GM18517 (cell line): ENCODE data around the gene CLCA4.

Experiments
- ATAC-seq: cut with Tn5 transposase; IDR thresholded peaks from one replicate; pipeline ENCODE4 v1.9.1; 2021; ENCODE audit warnings: mild to moderate bottlenecking, moderate library complexity; ENCODE audit not compliant: unreplicated experiment

CLCA4 gene

DNA sequence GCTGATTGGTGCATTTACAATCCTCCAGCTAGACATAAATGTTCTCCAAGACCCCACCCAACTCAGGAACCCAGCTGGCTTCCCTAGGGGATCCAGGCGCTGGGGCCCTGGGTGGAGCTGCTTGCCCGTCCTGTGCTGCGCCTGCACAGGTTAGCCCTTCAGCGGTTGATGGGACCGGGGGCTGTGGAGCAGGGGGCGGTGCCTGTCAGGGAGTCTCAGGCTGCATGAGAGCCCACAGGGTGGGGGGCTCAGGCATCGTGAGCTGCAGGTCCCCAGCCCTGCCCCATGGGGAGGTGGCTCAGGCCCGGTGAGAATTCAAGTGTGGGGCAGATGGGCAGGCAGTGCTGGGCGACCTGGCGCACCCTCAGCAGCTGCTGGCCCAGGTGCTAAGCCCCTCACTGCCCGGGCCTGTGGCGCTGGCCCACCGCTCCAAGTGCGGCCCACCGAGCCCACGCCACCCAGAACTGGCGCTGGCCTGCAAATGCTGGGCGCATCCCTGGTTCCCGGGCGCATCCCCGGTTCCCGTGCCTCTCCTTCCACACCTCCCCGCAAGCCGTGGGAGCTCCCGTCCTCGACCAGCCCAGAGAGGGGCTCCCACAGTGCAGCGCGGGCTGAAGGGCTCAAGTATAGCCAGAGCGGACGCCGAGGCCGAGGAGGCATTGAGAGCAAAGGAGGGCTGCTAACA, 23.1 kb upstream of the CLCA4 start:
- no peak for ATAC-seq

DNA sequence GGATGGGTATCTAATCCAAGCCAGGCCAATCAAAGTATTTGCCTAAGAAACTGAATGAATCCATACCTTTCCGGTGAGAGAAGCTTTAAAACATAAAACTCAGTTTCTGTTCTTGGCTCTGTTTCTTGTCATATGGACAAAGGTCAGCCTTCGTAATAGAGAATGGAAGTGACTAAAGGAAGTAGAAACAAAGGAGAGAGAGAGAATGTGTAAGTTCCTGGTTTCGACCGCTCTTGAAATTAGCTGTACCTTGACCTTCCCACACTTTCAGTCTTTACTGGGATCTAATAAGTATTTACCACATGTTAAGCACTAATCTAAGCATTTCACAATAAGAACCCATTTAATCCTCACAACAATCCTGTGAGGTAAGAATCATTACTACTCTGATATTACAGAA, 19.6 kb upstream of the CLCA4 start:
- ATAC-seq: no peak

DNA sequence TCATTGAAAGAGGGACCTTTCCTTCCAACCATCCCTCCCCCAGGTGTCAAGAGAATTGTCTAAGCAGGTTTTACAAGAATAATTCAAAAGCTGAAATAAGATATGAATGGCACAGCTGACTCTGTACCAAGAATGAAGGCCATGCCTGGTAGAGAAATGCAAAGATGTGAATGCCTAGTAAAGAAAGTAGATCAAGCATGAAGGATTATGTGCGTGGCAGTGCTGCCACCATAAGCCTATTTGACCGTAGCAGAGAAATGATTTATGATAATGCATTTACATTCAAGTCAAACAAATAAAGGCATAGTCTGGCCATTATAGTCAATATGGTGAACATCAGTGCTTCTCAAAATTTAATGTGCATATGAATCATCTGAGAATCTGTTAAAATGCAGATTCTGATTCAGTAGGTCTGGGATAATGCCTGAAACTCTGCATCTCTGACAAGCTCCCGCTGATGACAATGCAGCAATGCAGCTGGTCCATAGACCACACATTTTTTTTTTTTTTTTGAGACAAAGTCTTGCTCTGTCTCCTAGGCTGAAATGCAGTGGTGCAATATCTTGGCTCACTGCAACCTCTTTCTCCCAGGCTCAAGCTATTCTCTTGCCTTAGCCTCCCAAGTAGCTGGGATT, 16.6 kb upstream of the CLCA4 start:
- no peak for ATAC-seq

DNA sequence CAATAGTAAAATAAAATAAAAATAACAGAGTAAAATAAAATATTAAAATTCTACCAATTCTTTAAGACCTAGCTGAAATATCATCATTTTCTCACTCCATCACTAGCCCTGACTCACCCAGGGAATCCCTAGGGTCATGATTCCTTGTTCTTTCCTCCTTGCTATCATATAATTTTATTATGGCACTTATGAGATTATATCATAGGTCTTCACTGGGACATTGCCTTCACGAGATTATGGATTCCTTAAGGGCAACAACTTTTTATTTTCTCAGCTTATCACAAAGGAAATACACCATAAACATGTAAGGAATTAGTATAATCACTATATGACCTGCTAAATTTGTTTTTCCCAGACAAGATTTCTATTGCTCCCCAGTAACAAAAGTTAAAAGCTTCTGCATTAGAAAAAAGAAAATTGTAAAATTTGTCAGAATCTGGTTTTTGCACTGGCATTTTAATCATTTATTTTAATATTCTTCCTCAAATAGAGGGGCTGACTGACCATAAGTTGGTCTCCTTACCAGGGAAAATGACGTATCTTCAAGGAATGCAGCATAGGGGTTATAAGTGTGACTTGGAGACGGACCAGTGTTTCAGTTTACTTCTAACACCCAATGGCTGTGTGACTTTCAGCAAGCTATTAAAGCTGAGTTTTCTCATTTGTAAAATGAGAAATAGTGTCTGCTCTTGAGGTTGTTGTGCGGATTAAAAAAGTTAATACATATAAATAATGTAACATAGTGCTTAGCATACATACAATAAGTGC, 8.8 kb upstream of the CLCA4 start:
- ATAC-seq: no peak

DNA sequence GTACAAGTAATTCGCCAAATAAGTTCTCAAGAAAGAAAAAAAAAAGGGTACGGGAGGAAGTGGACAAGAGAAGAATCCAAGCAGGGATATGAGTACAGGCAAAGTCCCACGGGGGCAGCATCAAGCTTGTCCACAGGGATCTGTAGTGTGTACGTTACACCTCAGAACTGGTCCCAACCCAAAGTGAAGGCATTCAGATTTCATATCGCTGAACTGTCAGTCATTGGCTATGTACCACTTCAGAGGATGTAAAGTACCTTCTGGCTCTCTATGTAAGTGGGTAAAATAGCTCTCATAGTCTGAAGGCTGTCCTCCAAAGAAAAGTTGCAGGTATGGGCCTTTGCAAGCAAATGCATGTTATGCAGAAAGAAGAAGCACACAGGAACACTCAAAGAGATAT, 8.1 kb upstream of the CLCA4 start:
- ATAC-seq: no peak

DNA sequence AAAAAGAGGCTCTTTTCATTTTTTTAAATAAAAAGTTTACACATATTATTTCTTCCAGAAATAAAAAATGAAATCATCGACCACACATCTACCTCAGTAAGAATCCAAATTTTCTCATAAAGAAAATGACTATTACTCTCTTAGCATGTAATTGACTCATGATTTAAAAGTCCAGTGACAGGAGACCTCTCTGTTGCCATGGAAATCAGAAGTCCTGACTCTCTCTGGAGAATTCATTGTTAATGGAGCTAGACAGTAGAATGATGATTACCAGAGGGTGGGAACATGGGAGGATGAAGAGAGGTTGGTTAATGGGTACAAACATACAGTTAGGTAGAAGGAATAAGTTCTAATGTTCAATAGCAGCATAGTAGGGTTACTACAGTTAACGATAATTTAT, 5.0 kb upstream of the CLCA4 start:
- no peak for ATAC-seq

DNA sequence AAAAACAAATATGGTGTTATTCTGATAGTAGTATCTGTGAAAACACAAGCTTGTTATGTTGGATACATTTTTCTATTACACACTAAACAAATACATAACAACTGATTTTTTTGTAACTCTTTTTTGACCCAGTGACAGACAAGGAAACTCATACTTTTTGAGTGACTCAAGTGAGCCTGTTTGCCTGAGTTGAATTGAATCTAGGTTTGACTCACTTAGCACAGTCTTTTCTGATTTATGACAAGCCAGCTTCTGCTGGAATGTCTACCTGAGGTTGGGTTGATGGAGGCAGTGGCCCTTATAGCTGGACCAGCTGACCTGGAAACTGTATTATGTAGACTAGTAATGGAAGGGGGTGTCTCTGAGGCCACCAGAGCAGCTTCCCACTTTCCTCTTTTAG, 4.2 kb upstream of the CLCA4 start:
- ATAC-seq: no peak

DNA sequence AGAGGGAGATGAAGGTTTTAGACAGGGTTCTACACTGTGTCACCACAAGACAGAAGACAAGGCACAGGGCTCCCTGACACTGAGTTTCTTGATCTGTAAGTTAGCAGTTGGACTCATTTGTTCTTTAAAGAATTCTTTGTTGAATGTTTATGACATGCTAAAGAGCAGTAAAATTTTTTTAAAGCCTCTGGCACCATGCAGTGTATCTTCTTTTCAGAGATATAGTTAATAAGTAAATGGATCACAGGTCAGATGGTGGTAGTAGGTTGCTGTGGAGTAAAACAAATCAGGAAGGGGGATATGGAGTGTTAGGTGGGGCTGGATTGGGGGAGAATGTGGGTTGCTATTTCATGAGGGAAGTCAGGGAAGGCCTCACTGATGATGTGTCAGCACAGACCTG, 2.0 kb downstream of the CLCA4 start:
- no peak for ATAC-seq

DNA sequence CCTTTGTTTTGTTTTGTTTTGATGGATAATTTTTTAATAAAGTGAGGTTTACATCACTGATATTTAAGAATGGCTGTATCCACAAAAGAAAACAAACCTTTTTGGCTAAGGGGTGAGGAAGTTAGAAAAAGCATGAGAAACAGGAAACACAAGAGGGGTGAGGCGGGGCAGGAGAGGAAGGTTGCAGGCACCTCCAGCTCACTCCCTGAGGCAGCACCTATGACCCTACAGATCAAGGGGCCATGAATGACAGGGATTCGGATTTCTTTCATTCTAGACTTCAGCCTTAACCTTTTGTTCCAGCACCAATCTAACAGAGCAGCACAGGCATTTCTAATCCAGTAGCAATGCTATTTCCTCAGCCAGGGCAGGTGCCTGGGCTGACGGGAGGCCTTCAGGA, 4.4 kb downstream of the CLCA4 start:
- no peak for ATAC-seq

DNA sequence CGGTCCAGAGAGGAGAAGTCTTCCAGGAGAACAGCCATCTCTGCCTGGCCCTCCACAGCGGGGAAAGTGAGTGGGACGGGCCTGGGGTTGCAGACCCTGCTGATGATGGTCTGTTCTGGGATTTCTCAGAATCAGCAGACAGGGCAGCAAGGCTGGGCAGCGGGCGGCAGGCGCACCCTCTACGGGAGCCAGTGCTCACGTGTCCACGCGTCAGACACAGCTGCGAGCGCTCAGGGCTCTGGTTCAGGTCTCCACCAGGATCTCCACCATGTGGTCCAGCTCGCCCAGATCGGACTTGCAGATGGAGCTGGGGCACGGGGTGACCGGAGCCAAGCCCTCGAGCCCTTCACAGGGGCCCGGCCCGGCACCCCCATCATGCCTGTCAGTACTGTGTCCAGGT, 5.5 kb downstream of the CLCA4 start:
- ATAC-seq: no peak

DNA sequence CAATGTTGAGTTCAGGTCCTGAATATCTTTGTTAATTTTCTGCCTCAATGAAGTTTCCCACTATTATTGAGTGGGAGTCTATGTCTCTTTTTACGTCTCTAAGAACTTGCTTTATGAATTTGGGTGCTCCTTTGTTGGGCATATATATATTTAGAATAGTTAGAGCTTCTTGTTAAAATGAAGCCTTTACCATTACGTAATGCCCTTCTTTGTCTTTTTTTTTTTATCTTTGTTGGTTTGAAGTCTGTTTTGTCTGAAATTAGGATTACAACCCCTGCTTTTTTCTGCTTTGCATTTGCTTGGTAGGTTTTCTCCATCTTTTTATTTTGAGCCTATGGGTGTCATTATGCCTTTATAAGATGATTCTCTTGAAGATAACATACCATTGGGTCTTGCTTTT, 10.9 kb downstream of the CLCA4 start:
- ATAC-seq: no peak

DNA sequence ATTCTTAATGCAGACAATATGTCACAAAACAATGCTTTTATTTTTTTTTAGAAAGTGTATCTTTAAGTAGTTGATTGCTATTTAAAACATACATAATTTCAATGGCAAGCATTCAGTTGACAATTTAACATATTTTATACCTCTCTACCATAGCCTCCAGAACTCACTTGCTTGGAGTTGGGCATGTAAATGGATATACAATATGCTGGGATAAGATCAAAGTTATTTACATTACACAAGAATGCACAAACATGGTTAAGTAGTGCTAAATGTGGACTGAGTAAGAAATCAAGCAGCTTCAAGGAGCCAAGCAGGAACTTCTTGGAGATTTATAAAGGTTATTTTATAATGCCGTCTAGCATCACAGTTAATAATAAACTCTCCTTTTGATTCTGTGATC, 17.0 kb downstream of the CLCA4 start:
- no peak for ATAC-seq

DNA sequence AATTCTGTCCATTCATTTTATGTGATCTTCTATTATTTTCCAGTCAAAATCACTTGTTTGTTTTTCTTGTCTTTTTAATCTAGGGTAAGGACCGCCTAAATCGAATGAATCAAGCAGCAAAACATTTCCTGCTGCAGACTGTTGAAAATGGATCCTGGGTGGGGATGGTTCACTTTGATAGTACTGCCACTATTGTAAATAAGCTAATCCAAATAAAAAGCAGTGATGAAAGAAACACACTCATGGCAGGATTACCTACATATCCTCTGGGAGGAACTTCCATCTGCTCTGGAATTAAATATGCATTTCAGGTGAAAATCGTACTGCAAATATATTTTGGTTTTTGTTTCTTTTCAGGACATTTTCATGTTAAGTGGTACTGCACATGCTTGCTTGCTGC, 20.5 kb downstream of the CLCA4 start:
- ATAC-seq: no peak

DNA sequence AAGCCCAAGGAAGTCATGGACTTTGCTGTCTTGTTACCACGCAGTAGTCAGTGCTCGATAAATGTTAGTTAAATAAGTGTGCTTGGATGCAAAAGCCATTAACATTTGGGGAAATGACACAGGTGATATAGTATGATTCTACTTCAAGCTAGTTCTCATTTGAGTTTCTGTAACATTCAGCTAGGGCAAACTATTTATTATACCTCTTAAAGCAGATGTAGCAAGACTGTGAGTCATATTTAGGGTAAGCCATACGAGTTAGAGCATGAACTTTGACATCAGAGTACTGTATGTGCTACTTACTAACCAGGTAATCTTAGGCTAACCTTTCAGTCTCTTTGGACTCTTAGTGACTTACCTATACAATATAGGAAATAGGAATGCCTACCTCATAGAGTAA, 21.0 kb downstream of the CLCA4 start:
- no peak for ATAC-seq

DNA sequence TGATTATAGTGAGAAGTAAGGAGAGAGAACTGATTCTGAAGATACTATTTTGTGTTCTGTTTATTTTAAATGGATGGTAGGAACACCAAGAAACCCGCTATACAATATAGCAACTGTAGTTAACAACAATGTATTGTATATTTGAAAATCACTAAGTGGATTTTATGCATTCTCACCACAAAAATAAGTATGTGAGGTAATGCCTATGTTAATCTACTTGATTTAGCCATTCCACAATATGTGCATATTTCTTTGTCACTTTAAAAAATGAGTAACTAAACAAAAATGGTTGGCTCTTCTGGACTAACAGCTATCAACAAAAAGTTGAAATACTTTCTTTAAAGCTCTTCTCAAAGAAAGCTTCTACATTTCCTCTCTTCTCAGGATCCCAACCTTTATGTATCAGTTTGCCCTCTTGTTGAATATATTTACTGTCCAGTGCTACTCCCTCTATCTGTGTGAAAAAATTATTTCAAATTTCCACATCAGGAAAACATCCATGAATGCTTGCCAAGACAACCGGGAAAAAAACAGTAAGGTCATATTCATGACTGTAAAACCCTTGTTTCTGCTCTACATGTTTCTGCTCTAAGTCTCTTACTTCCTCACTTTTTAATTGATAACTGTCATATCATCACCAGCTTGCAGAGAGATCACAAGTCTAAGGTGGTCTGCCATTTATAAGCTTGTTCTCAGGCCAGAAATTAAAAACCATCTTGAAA, 27.0 kb downstream of the CLCA4 start:
- no peak for ATAC-seq

DNA sequence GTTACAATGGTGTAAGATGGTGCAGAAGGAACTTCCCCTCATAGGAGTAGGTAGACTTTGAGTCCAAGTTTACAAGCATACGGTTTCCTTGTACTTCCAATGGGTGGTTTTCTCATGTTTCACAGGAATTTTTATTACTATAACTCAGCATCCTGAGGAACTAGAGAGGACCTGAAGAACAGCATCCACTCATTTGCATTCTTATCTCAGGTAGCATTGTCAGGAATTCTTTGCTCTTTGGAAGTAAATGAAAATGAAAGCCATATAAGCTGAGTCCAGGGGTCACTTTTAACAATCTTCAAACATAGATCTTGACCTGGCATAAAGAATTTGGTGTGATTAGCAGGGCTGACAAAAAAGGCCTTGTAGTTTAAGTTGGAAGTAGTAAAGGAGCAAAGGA, 34.4 kb downstream of the CLCA4 start:
- no peak for ATAC-seq

DNA sequence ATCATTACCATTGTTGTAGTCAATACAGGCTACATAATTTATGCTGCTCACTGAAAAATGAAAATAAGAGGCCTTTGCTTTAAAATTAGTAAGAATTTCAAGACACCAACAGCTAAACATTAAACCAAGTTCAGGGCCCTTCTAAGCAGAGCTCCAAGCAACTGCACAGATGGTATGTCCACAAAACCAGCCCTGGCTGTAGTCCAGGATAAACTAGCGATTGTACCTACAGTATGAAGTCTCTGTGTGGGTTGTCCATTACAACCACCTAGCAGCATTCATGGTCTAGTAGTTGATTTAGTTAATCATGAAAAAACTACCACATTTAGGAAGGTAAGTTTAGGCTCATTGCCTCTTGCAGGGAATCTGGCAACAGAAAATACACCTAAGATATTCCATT, 35.3 kb downstream of the CLCA4 start:
- ATAC-seq: no peak

DNA sequence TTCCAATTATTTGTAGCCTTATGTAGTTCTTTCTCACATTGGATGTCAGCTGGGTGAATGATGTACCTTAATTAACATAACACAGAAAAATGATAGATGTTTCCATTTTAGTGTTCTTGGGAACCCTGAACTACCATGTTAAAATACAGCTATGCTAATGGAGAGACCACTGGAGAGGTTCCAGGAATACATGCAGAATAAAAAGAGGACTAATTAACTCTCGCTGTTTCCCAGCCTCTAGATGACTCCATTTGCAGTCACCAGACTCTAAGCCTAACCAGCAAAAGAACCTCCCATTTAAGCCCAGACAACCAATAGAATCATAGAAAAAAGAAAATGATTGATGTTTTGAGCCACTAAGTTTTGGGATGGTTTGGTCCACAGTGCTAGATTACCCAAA, 36.2 kb downstream of the CLCA4 start:
- ATAC-seq: no peak

DNA sequence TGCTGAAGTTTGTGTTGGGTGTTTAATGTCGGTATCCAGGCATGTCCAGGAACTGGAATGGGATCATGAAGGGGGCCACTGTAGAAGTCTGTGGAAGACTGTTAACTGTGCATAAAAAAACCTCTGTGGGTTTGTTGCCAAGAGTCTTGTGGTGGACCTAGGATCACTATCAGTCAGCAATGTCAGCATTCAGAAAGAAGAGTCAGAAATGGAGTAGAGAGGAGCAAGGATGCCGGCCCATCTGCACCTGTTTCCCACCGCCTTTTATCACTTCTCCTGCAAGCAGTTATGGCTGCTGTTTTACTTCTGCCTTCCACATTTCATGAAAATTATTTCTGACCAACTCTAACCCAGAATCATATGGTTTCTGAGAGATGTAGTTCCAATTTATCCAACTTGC, 36.7 kb downstream of the CLCA4 start:
- no peak for ATAC-seq

DNA sequence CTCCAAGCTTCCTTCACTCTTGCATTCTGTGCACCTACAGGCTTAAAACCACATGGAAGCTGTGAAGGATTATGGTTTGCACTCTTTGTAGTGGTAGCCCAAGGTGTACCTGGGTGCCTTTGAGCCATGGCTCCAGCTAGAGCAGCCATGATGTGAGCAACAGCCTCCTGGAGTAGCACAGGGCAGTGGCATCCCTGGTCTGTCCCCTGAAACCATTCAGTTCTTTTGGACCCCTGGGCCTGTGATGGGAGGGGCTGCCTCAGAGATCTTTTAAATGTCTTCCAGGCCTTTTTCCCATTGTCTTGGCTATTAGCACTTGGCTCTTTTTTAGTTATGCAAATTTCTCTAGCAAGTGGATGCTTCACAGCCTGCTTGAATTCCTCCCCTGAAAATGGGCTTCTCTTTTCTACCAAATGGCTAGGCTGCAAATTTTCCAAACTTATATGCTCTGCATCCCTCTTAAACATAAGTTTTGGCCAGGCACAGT, 47.4 kb downstream of the CLCA4 start:
- no peak for ATAC-seq

DNA sequence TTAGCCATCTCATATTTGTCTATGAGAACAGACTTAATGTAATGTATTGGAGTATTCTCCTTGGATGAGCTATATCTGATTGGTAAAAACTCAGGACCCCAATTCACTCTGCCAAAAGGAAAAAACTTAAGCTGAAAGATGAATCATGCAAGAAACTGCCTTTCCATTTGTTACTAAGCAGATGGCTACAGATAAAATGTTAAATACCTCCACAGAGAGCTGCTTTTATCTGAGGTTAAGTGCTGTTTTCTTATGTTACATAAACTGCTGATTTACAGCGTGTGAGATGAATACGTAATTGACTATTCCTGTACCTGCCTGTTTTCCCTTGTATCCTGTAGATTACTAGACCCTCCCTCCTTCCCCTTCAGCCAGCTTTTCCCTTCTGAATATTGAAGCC, 49.3 kb downstream of the CLCA4 start:
- no peak for ATAC-seq
